Common myeloid progenitor, CD34-positive (primary cell): ENCODE measurements around the gene ANKH.

Experiments
- CTCF ChIA-PET: fragments of 350-600 bp; sonication (Branson Sonifier 250); formaldehyde crosslinking; loops from one replicate; lab custom pipeline; 2021; ENCODE audit warnings: antibody characterized with exemption; lab: Charles Lee
- POLR2A ChIA-PET: fragments of 350-600 bp; sonication (Branson Sonifier 250); formaldehyde crosslinking; loops from one replicate; lab custom pipeline; 2021; ENCODE audit warnings: antibody characterized with exemption; lab: Charles Lee
- DNase-seq, 3 donors: peaks; one replicate each; pipeline versions ENCODE4 v3.0.0 to v3.0.0-alpha.2; 2013
- H3K27ac ChIP-seq, 2 experiments: 1 replicate in 1 of 2; 2 replicates in 1 of 2; pipeline ENCODE4 v1.7.0; 2013; ENCODE audit warnings: inconsistent platforms in 2 of 2, low read length in 2 of 2, mild to moderate bottlenecking in 2 of 2, low read depth in 1 of 2, moderate library complexity in 1 of 2; ENCODE audit not compliant: severe bottlenecking in 2 of 2, insufficient read depth in 1 of 2, poor library complexity in 1 of 2
- H3K27me3 ChIP-seq, 5 experiments: replicated peaks in 2 of 5; 1 replicate in 3 of 5; 2 replicates in 2 of 5; pipeline versions ENCODE4 v1.6.1 to v1.7.0; 2013; ENCODE audit warnings: low read length in 4 of 5, mild to moderate bottlenecking in 2 of 5, moderate library complexity in 2 of 5, inconsistent platforms in 1 of 5; ENCODE audit not compliant: insufficient read depth in 5 of 5, control insufficient read depth in 4 of 5
- H3K36me3 ChIP-seq, 4 experiments: 1 replicate in 2 of 4; 2 replicates in 2 of 4; pipeline versions ENCODE4 v1.6.1 to v1.7.0; 2013; ENCODE audit warnings: low read length in 3 of 4, control low read depth in 1 of 4, mild to moderate bottlenecking in 1 of 4; ENCODE audit not compliant: control insufficient read depth in 4 of 4, insufficient read depth in 4 of 4
- H3K4me1 ChIP-seq, 4 experiments: 1 replicate in 3 of 4; 2 replicates in 1 of 4; pipeline versions ENCODE4 v1.6.1 to v1.7.1; 2013; ENCODE audit warnings: low read length in 3 of 4, mild to moderate bottlenecking in 3 of 4, control low read depth in 1 of 4, inconsistent platforms in 1 of 4, moderate library complexity in 1 of 4; ENCODE audit not compliant: control insufficient read depth in 4 of 4, insufficient read depth in 4 of 4; ENCODE audit errors: control extremely low read depth in 1 of 4
- H3K4me3 ChIP-seq, 7 experiments: 1 replicate in 4 of 7; 2 replicates in 3 of 7; pipeline versions ENCODE4 v1.5.1 to v1.7.0; 2013; ENCODE audit warnings: mild to moderate bottlenecking in 7 of 7, low read length in 6 of 7, moderate library complexity in 6 of 7, inconsistent platforms in 2 of 7, low read depth in 2 of 7, control low read depth in 1 of 7; ENCODE audit not compliant: insufficient read depth in 4 of 7, control insufficient read depth in 1 of 7; ENCODE audit errors: extremely low read depth in 1 of 7
- H3K9me3 ChIP-seq, 5 experiments: 1 replicate in 4 of 5; 2 replicates in 1 of 5; pipeline versions ENCODE4 v1.6.1 to v1.7.1; 2013; ENCODE audit warnings: low read length in 4 of 5, mild to moderate bottlenecking in 2 of 5, inconsistent platforms in 1 of 5, low read depth in 1 of 5, moderate library complexity in 1 of 5; ENCODE audit not compliant: control insufficient read depth in 4 of 5, insufficient read depth in 2 of 5; ENCODE audit errors: control extremely low read depth in 1 of 5
- WGBS: methylation state at CpG from one replicate; pipeline ENCODE4 v1.1.5; 2013; ENCODE audit not compliant: insufficient coverage; 5-methylcytosine and 5-hydroxymethylcytosine counted together

Gene ANKH

GRCh38 chr5:14859150-14859549 is 12.4 kb downstream of the ANKH start:
- Histone ChIP-seq H3K27ac (no peak overlapping the region), H3K4me1 (no peaks in the 10 kb centered on the region), H3K4me3 (no peak overlapping the region), H3K9me3 (no peaks in the 10 kb centered on the region), H3K36me3 (no peaks in the 10 kb centered on the region), H3K27me3 (no peaks in the 10 kb centered on the region)
- WGBS, result no CpG with 5 or more reads among the region's 1 CpG
- ChIA-PET POLR2A (no interaction called here), CTCF (interaction anchor here (1.3 kb wide), 1 partner anchor 12 kb away, joined by 3 read pairs; no protein-coding TSS in a partner anchor)
- no peak for DNase-seq

GRCh38 chr5:14855366-14855765 is 16.2 kb downstream of the ANKH start:
- Histone ChIP-seq H3K27me3 (no peaks in the 10 kb centered on the region), H3K36me3 (no peaks in the 10 kb centered on the region), H3K27ac (no peak overlapping the region), H3K9me3 (no peaks in the 10 kb centered on the region), H3K4me3 (no peak overlapping the region), H3K4me1 (no peaks in the 10 kb centered on the region)
- no CpG with 5 or more reads among the region's 1 CpG for WGBS
- ChIA-PET POLR2A (no interaction called here), CTCF (no interaction called here)
- DNase-seq, result no peak

- Histone ChIP-seq H3K9me3 (no peaks in the 10 kb centered on the region), H3K4me1 (no peaks in the 10 kb centered on the region), H3K4me3 (no peak overlapping the region), H3K27me3 (no peaks in the 10 kb centered on the region), H3K36me3 (no peaks in the 10 kb centered on the region), H3K27ac (no peak overlapping the region)
- 93% methylated on average over 4 of the region's 4 CpGs for WGBS
- POLR2A ChIA-PET, result no interaction called here
- CTCF ChIA-PET, result no interaction called here
- no peak for DNase-seq
These were observed 16.8 kb downstream of the ANKH start for GRCh38 chr5:14854799-14855198.

- no peak overlapping the region for H3K4me3 ChIP-seq
- CTCF ChIA-PET, result no interaction called here
- no CpG with 5 or more reads among the region's 4 CpGs for WGBS
- H3K36me3 ChIP-seq, result no peaks in the 10 kb centered on the region
- no peak for DNase-seq
- no peaks in the 10 kb centered on the region for H3K27me3 ChIP-seq
- H3K4me1 ChIP-seq, result no peaks in the 10 kb centered on the region
- no peaks in the 10 kb centered on the region for H3K9me3 ChIP-seq
- POLR2A ChIA-PET, result no interaction called here
- H3K27ac ChIP-seq, result no peak overlapping the region
These were observed 17.9 kb downstream of the ANKH start for GRCh38 chr5:14853685-14854084.

- ChIA-PET POLR2A (no interaction called here), CTCF (no interaction called here)
- H3K36me3 ChIP-seq, result peaks cover 0 to 4% (median 0%) of the 10 kb centered on the region in 4 experiments
- H3K9me3 ChIP-seq, result no peaks in the 10 kb centered on the region
- no peaks in the 10 kb centered on the region for H3K4me1 ChIP-seq
- DNase-seq, result no peak
- H3K4me3 ChIP-seq, result no peak overlapping the region
- no peaks in the 10 kb centered on the region for H3K27me3 ChIP-seq
- WGBS, result 96% methylated on average over 6 of the region's 6 CpGs
- no peak overlapping the region for H3K27ac ChIP-seq
These were observed 18.8 kb downstream of the ANKH start for GRCh38 chr5:14852779-14853178.

GRCh38 chr5:14851999-14852526 is 19.5 kb downstream of the ANKH start:
- CTCF ChIA-PET, result no interaction called here
- Histone ChIP-seq H3K9me3 (no peaks in the 10 kb centered on the region), H3K4me3 (no peak overlapping the region), H3K36me3 (peaks cover 0 to 4% (median 0%) of the 10 kb centered on the region in 4 experiments), H3K27me3 (no peaks in the 10 kb centered on the region), H3K4me1 (no peaks in the 10 kb centered on the region), H3K27ac (no peak overlapping the region)
- POLR2A ChIA-PET, result no interaction called here
- DNase-seq, result no peak

- Histone ChIP-seq H3K9me3 (no peaks in the 10 kb centered on the region), H3K27me3 (no peaks in the 10 kb centered on the region), H3K36me3 (peaks cover 0 to 4% (median 0%) of the 10 kb centered on the region in 4 experiments), H3K4me3 (no peak overlapping the region), H3K4me1 (no peaks in the 10 kb centered on the region), H3K27ac (no peak overlapping the region)
- POLR2A ChIA-PET, result no interaction called here
- CTCF ChIA-PET, result no interaction called here
- no peak for DNase-seq
These were observed 20.0 kb downstream of the ANKH start for GRCh38 chr5:14851597-14851996.
